ENCODE results near the gene MEDAG. TPM values are rescaled to one million over a fixed set of nuclear protein-coding genes. Genes with fewer than 3 reads are reported as not detected.

Gene MEDAG
- total RNA-seq, 4 donors from 2014 or later = 10.3 to 15.9 (median 14.8) TPM

- no peak overlapping the region for H3K4me3 ChIP-seq
- no peak overlapping the region for H3K27ac ChIP-seq
- H3K4me1 ChIP-seq = peaks cover 7% of the 10 kb centered on the region
- 70% methylated on average over 4 of the region's 4 CpGs for WGBS
- H3K36me3 ChIP-seq = no peaks in the 10 kb centered on the region
- H3K27me3 ChIP-seq = peaks cover 10% of the 10 kb centered on the region
- no peak for DNase-seq (ENCODE audit: low spot score in 2 of 2)
- no peak for TF ChIP-seq POLR2AphosphoS5 (IDR thresholded peaks at IDR 0.05)
- no peak for TF ChIP-seq POLR2A (IDR thresholded peaks at IDR 0.05)
- TF ChIP-seq EP300 (IDR thresholded peaks at IDR 0.05) = no peak
- no peak for TF ChIP-seq CTCF (IDR thresholded peaks at IDR 0.05)
- no peaks in the 10 kb centered on the region for H3K9me3 ChIP-seq
Observed at GRCh38 chr13:30936971-30937370, 30.9 kb downstream of the MEDAG start.

- TF ChIP-seq CTCF (IDR thresholded peaks at IDR 0.05) (no peak), POLR2AphosphoS5 (IDR thresholded peaks at IDR 0.05) (no peak), POLR2A (IDR thresholded peaks at IDR 0.05) (no peak), EP300 (IDR thresholded peaks at IDR 0.05) (no peak)
- Histone ChIP-seq H3K4me3 (no peak overlapping the region), H3K27ac (no peak overlapping the region), H3K9me3 (no peaks in the 10 kb centered on the region), H3K4me1 (no peaks in the 10 kb centered on the region), H3K36me3 (no peaks in the 10 kb centered on the region), H3K27me3 (no peaks in the 10 kb centered on the region)
- no peak for DNase-seq (ENCODE audit: low spot score in 2 of 2)
- 54% methylated on average over 3 of the region's 3 CpGs for WGBS
Observed at GRCh38 chr13:30943881-30944280, 37.8 kb downstream of the MEDAG start.

- WGBS = 69% methylated on average over 5 of the region's 5 CpGs
- DNase-seq (ENCODE audit: low spot score in 2 of 2) = no peak
- H3K27me3 ChIP-seq = peaks cover 5% of the 10 kb centered on the region
Observed at GRCh38 chr13:30957258-30957943, 51.3 kb downstream of the MEDAG start.

GRCh38 chr13:30959678-30960077, 53.6 kb downstream of the MEDAG start:
- H3K9me3 ChIP-seq = peaks cover 3% of the 10 kb centered on the region

More at GRCh38 chr13:30957258-30957943, 51.3 kb downstream of the MEDAG start:
- Histone ChIP-seq H3K4me1 (no peaks in the 10 kb centered on the region), H3K27ac (no peak overlapping the region), H3K9me3 (peaks cover 3% of the 10 kb centered on the region), H3K36me3 (no peaks in the 10 kb centered on the region), H3K4me3 (no peak overlapping the region)
- no peak for TF ChIP-seq POLR2A (IDR thresholded peaks at IDR 0.05)
- no peak for TF ChIP-seq POLR2AphosphoS5 (IDR thresholded peaks at IDR 0.05)
- TF ChIP-seq CTCF (IDR thresholded peaks at IDR 0.05) = no peak
- TF ChIP-seq EP300 (IDR thresholded peaks at IDR 0.05) = no peak

More at GRCh38 chr13:30959678-30960077, 53.6 kb downstream of the MEDAG start:
- Histone ChIP-seq H3K4me3 (no peak overlapping the region), H3K4me1 (no peaks in the 10 kb centered on the region), H3K27ac (no peak overlapping the region), H3K27me3 (peaks cover 5% of the 10 kb centered on the region), H3K36me3 (no peaks in the 10 kb centered on the region)
- TF ChIP-seq CTCF (IDR thresholded peaks at IDR 0.05) (no peak), POLR2A (IDR thresholded peaks at IDR 0.05) (no peak), EP300 (IDR thresholded peaks at IDR 0.05) (no peak), POLR2AphosphoS5 (IDR thresholded peaks at IDR 0.05) (no peak)
- WGBS = 90% methylated on average over 1 of the region's 1 CpG
- no peak for DNase-seq (ENCODE audit: low spot score in 2 of 2)

Measured in suprapubic skin (tissue), 4 donors.